Psoas muscle (tissue), 7 donors: Measurements from ENCODE around the gene RHOBTB1. TPM values are rescaled to one million over a fixed set of nuclear protein-coding genes. Genes with fewer than 3 reads are reported as not detected.

Experiments used
- polyA plus RNA-seq, 3 donors: library from polyadenylated mRNA; stranded (reverse); fragments of 200-250 nt; gene quantifications; one replicate each; pipeline ENCODE4 v1.2.3, GENCODE V29; 2013
- total RNA-seq, 4 donors: library from RNA; stranded (reverse); fragmentation: NEBNext Ultra II Directional in 2 of 4; extraction: Animal tissue kit (Norgen Biotek cat#: 25700) in 2 of 4; gene quantifications; one replicate each; pipeline versions ENCODE4 v1.2.1 to v1.2.4, GENCODE V29; 2021 to 2023
- donor health status: healthy with polysubstance abuse.
- donor health status: DM: no; HTN: no; CAD: no; lungs with moderate emphysema.
- donor health status: Bipolar disorder and iron deficiency.
- donor health status: healthy.
- donor health status: DM: no; HTN: no; CAD: no.
- donor health status: DM: no; HTN: no; CAD: no.
- donor health status: DM: yes; HTN: yes; CAD: no.

The RHOBTB1 gene
- total and polyA plus RNA-seq, 7 donors = 1.8 to 47.4 (median 23.6) TPM

Other genes with a start within 250 kb of the RHOBTB1 start
- gene CDK1, start 165.7 kb downstream of the RHOBTB1 start, total RNA-seq = under 1 TPM; 0.44 to 0.92 (median 0.61) TPM
- 1 to 10 TPM in 1 of 3 donors, under 1 TPM in 2; 0.47 to 1.5 (median 0.59) TPM for gene CDK1, start 165.7 kb downstream of the RHOBTB1 start, polyA plus RNA-seq